ENCODE data around the gene ENTPD1.
"Not testable (repeated sequence)": the region's sequence is repeated elsewhere in the genome, so short reads cannot be mapped to it uniquely, and the experiment has no call there.

ENTPD1 gene

DNA sequence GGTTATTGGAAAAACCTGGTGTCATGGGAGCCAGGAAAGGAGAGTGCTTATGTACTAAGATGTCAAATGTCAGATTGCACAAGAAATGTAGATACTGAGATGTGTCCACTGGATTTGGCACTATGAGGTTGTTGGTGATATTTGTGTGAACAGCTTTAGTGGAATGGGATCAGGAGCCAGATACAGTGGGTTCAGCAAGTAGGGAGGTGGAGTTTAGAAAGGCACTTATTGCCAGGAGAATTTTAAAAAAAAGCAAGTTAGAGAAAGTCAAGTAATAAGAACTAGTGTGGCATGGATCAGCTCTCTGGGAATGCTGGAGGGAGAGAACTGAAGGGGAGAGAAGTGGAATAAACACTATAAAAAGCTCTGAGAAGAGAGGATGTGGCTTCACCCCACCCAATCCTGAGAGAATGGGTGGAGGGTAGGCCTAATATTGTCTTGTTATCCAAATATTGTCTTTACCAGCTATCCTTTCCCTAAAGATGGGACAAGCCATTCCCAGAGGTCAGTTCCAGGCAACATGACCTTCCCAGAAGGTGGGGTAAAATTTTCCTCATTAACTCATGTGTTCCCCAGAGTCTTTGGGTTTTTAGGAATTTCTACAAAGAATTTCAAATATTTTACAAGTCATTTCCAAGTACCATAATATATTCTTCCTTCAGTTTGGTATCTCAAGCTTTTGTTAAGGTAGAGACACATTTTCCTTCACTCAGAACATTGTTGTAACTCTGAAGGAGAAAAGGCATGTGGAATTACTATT lies 42.3 kb downstream of the ENTPD1 start:
- no peak for DNase-seq

- not testable (repeated sequence) for DNase-seq
Observed at GRCh38 chr10:95800286-95800685, 44.3 kb downstream of the ENTPD1 start.

DNA sequence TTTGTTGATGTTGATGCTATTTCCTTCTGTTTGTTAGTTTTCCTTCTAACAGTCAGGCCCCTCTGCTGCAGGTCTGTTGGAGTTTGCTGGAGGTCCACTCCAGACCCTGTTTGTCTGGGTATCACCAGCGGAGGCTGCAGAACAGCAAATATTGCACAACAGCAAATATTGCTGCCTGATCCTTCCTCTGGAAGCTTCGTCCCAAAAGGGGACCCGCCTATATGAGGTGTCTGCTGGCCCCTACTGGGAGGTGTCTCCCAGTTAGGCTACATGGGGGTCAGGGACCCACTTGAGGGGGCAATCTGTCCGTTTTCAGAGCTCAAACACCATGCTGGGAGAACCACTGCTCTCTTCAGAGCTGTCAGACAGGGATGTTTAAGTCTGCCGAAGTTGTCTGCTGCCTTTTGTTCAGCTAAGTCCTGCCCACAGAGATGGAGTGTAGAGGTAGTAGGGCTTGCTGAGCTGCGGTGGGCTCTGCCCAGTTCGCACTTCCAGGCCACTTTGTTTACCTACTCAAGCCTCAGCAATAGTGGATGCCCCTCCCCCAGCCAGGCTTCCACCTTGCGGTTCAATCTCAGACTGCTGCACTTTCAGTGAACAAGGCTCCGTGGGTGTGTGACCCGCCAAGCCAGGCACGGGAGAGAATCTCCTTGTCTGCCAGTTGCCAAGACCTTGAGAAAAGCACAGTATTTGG lies 50.9 kb downstream of the ENTPD1 start:
- DNase-seq = peak; percentile 11

GRCh38 chr10:95808705-95809308 lies 52.8 kb downstream of the ENTPD1 start:
- not testable (repeated sequence) for DNase-seq

DNA sequence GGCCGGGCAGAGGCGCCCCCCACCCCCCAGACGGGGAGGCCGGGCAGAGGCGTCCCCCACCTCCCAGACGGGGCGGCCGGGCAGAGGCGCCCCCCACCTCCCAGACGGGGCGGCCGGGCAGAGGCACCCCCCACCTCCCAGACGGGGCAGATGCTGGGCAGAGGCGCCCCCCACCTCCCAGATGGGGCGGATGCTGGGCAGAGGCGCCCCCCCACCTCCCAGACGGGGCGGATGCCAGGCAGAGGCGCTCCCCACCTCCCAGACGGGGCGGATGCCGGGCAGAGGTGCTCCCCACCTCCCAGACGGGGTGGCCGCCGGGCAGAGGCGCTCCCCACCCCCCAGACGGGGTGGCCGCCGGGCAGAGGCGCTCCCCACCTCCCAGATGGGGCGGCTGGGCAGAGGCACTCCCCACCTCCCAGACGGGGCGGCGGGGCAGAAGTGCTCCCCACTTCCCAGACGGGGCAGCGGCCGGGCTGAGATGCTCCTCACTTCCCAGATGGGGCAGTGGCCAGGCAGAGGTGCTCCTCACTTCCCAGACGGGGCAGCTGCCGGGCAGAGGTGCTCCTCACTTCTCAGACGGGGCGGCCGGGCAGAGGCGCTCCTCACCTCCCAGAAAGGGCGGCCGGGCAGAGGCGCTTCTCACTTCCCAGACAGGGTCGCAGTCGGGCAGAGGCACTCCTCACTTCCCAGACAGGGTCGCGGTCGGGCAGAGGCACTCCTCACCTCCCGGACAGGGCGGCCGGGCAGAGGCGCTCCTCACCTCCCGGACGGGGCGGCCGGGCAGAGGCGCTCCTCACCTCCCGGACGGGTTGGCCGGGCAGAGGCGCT lies 53.6 kb downstream of the ENTPD1 start:
- no peak for DNase-seq

DNA sequence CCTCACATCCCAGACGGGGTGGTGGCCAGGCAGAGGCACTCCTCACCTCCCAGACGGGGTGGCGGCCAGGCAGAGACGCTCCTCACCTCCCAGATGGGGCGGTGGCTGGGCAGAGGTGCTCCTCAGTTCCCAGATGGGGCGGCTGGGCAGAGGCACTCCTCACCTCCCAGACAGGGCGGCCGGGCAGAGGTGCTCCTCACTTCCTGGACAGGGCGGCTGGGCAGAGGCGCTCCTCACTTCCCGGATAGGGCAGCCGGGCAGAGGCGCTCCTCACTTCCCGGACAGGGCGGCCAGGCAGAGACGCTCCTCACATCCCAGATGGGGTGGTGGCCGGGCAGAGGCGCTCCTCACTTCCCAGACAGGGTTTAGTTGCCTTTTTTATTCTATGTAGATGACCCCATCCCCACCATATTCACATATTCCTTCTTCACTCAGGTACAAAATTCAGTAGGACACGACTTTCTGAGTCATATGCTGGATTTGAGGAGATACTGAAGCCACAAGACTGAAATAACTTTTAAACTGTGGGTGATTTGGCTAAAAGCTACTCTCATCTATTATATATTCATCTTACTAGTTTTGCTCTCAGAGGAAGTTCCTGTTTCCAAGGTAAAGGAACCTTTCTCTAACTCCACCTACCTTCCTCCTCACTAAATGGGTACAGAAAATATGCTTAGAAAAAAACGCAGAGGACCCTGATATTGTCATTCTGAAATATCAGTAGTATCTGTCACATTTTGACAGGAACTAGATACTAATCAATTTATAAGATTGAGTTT lies 54.4 kb downstream of the ENTPD1 start:
- DNase-seq = no peak

GRCh38 chr10:95813054-95813685 lies 57.2 kb downstream of the ENTPD1 start:
- no peak for DNase-seq

DNA sequence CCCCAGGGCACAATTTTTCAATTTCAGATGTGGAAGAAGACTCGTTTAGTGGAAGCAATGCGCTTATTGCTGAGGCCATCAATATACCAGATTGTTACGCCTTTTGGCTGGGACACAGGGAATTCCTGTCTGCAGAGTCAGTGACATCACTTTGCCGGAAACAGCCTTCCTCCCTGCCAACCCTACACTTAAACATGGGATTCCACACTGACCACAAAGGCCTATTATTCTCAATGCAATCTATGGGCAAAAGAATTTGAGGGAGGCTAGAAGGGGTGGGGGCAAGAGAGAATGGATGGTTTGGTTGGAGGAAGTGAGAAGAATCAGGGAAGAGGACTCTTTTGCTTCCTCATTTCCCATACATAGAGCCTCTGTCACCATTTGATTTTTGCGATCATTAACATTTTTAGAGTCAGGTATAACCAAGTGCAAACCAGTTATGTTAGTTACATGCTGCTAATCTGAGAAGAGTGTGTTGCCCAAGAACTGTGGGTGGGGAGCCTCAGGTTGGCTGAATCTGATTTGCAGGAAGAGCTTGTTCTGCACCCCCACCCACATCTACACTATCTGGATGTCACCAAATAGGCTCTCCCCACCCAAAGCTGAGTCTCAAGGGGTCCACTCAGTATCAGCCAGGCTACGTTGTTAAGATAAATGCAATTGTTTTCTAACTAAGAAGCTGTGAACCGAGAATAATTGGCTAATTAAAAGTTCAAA lies 58.2 kb downstream of the ENTPD1 start:
- DNase-seq = no peak

DNA sequence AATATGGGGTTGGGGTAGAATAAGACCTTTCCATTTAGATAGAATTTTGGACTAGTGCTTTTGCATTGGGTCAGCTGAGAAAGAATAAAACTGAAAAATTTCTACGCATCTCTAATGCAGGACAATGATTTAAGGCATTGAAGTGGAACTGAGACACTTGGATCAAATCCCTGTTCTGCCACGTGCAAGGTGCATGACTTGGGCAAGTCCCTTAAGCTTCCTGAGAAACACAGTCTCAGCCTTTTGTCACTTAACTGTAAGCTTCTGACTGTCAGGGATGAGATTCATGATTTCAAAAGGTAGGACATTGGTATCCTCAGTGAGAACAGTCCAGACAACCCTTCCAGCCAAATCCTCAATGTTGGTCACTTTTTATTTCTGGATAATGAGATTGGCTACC lies 59.2 kb downstream of the ENTPD1 start:
- DNase-seq = no peak

DNA sequence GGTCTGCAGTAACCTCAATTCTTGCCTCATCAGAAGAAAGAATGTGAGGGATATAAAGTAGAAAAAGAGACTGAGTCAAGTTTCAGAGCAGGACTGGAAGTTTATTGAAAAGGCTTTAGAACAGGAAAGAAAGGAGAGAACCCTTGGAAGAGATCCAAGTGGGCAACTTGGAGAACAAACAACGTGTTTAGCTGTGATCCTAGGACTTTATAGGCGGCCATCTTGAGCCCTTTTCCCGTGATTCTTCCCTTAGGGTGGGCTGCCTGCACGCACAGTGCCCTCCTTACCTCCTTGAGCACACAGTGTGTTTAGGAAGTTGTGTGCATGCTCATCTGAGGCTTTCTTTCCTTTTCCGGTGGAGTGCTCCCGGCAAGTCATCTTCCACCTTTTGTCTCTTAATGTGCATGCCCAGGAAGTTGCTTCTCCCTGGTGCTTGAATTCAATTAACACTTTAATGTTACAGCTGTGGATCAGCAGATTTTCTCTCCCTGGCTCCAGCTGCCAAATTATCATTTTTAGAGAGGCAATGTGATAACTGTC lies 59.8 kb downstream of the ENTPD1 start:
- DNase-seq = no peak

- DNase-seq = no peak
Observed at GRCh38 chr10:95818010-95818409, 62.0 kb downstream of the ENTPD1 start.

GRCh38 chr10:95818668-95819067 lies 62.7 kb downstream of the ENTPD1 start:
- DNase-seq = no peak

DNA sequence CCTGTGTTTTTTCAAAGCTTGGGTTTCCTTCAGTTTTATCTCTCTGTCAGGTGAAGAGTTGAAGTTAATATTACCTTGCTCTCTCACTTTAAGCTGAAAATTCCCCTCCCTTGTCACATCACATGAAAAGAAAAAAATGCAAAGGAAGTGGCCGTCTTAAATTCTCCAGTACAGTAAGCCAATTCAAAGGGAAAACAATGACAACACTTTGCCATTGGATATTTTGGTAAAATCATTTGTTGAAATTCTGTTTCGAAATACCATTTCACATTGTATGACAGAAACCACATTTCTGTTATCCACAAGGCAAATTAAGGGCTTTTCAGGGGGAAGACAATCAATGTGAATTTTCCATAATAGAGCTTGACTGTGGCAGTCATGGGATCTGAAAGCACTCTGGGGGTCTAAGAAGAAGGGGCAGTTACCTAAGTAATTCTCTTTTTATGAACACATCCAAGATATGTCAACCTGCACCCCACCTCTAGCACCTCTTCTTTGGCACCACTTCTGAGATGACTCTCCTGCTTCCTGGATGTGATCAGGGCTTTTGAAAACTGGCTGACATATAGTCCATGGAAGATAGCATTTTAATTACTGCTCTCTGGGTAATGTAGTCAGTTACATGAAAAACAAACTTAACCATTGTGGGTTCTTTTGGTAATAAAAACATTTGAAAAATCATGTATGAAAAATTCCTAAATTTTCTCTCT lies 63.8 kb downstream of the ENTPD1 start:
- DNase-seq = no peak

DNA sequence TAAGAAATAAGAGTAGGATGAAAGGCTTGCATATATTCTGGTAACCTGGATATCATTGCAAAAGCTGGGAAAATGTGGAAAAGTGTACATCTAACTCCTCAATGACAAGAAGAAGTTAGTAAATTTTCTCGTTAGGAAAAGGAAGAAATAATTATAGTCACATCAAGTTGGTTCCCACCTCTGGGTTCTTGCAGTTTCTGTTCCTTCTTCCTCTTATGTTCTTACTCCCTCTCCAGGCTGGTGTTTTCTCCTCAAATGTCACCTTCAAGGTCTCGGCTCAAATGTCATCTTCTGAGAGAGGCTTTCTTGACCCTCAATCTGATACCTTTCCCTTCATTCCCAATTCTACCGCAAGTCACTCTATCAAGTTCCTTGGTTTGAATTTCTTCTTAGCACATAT lies 64.4 kb downstream of the ENTPD1 start:
- DNase-seq = no peak

DNA sequence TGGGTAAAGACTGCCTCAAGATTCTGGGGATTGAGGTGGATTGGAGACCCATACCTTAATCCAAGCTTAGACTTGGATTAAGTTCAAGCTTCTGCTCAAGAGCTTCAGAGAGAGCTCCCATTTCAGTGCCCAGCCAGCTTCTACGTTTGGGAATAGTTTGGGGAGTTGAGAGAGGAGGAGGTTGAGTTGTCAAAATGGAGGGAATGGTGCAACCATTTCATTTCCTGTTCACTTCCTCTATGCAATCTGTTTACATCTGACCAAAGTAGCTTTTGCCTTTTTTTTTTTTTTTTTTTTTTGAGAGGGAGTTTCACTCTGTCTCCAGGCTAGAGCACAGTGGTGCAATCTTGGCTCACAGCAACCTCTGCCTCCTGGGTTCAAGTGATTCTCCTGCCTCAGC lies 65.8 kb downstream of the ENTPD1 start:
- DNase-seq = no peak

- DNase-seq = no peak
Observed at GRCh38 chr10:95830044-95830443, 74.1 kb downstream of the ENTPD1 start.

DNA sequence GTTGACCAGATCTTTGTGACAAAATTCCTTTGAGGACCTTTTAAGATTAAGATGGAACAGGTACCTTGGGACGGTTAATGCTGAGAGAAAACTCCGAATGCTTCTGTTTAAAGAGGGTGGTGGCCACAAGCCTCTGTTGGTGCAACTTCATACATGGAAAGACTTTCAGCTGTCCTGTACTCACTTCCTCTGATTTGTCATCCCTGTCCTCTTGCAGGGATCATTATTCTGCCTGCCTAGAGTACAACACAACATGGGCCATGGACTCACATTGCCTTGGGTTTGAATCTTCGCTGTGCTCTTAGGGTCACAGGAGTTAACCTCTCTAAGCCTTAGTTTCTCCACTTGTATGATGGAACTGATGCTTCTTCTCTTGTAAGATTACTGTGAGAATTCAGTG lies 75.1 kb downstream of the ENTPD1 start:
- no peak for DNase-seq

- DNase-seq = peak; percentile 26
Observed at GRCh38 chr10:95831515-95831914, 75.6 kb downstream of the ENTPD1 start.

GRCh38 chr10:95832216-95833041 lies 76.5 kb downstream of the ENTPD1 start:
- DNase-seq = peak; percentile 52

Measured in CD4-positive, alpha-beta T cell treated with Interleukin-17A for 4 hours (primary cell).